Ovary (tissue), 3 donors: ENCODE measurements around the gene LSS.
A peak's percentile ranks its signal among the peaks of the same experiment; 100 is the strongest.

ENCODE experiments used
- CTCF ChIP-seq, 3 donors: fragments of 450-650 bp in 2 of 3; fragments of 200-600 bp in 1 of 3; IDR thresholded peaks; one replicate each; pipeline versions ENCODE4 v1.5.1 to v1.8.0; 2016 to 2022; ENCODE audit warnings: antibody characterized with exemption in 3 of 3, mild to moderate bottlenecking in 1 of 3
- EP300 ChIP-seq: sonication (generic); formaldehyde crosslinking; IDR thresholded peaks from one replicate; pipeline ENCODE4 v1.6.1; 2017; ENCODE audit warnings: antibody characterized with exemption
- donor health status: DM: no; HTN: no; CAD: no.

DNA sequence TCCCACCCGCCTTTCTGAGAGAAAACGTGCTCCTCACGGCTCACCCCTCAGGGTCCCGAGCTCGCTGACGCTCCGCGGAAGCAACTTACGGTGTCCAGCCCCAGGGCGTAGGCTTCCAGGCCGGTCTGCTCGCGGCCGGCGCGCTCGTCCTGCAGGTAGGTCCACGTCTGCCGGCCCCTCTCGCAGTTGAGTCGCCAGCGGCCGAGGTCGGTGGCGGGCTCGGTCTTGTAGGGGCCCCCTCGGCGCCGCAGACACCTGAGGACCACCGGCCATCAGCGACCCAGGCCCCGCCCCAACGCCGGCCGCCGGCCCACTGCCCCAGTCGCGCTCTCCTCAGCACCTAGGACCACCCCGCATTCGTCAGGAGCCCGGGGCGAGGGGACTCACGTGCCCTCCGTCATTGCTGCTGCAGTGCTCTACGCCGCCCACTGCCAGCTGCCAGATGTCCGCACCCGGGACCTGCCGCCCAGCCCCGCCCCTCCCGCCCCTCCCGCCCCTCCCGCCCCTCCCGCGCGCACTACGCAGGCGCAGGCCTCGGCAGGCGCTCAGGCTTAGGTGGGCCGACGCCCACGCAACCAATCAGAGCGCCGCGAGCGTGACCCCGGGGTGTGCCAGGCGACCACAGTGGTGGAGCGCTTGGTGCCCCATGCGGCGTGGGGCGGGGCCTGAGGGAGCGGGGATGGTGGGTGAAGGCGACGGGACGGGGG lies at the start of gene LSS:
- peak in 1 of 3 donors; percentile 15 for TF ChIP-seq CTCF (IDR thresholded peaks at IDR 0.05)
- no peak for TF ChIP-seq EP300
